Activated CD4-positive, CD25-positive, alpha-beta regulatory T cell treated with anti-CD3 and anti-CD28 coated beads, Interleukin-2, amount 50 U/mL, for 72 hours (primary cell): ENCODE results near the gene HADHA.

Source experiments
- DNase-seq: peaks from one replicate; pipeline ENCODE4 v3.0.0; 2021

HADHA gene

GRCh38 chr2:26243470-26244308 is 743 bp downstream of the HADHA start:
- no peak for DNase-seq

- DNase-seq, result no peak
Observed at GRCh38 chr2:26241928-26242436, 2.5 kb downstream of the HADHA start.

- no peak for DNase-seq
Observed at GRCh38 chr2:26238311-26238958, 6.0 kb downstream of the HADHA start.

GRCh38 chr2:26237868-26238267 is 6.6 kb downstream of the HADHA start:
- DNase-seq, result no peak

GRCh38 chr2:26235089-26235488 is 9.3 kb downstream of the HADHA start:
- no peak for DNase-seq

GRCh38 chr2:26230806-26231205 is 13.6 kb downstream of the HADHA start:
- no peak for DNase-seq

- no peak for DNase-seq
Observed at GRCh38 chr2:26229595-26229994, 14.8 kb downstream of the HADHA start.

GRCh38 chr2:26224095-26224494 is 20.3 kb downstream of the HADHA start:
- no peak for DNase-seq

- no peak for DNase-seq
Observed at GRCh38 chr2:26223018-26223417, 21.4 kb downstream of the HADHA start.

GRCh38 chr2:26217720-26218119 is 26.7 kb downstream of the HADHA start:
- no peak for DNase-seq

- DNase-seq, result no peak
Observed at GRCh38 chr2:26216587-26216986, 27.8 kb downstream of the HADHA start.

- DNase-seq, result no peak
Observed at GRCh38 chr2:26215833-26216232, 28.6 kb downstream of the HADHA start.

GRCh38 chr2:26214759-26215158 is 29.7 kb downstream of the HADHA start:
- DNase-seq, result no peak

GRCh38 chr2:26212011-26212410 is 32.4 kb downstream of the HADHA start:
- DNase-seq, result no peak

- DNase-seq, result no peak
Observed at GRCh38 chr2:26203906-26204305, 40.5 kb downstream of the HADHA start.

- DNase-seq, result no peak
Observed at GRCh38 chr2:26202981-26203490, 41.4 kb downstream of the HADHA start.

GRCh38 chr2:26197516-26197915 is 46.9 kb downstream of the HADHA start:
- DNase-seq, result no peak

GRCh38 chr2:26196683-26197418 is 47.6 kb downstream of the HADHA start:
- DNase-seq, result no peak

GRCh38 chr2:26195040-26195984 is 49.1 kb downstream of the HADHA start:
- no peak for DNase-seq

GRCh38 chr2:26193578-26194231 is 50.7 kb downstream of the HADHA start:
- DNase-seq, result no peak

GRCh38 chr2:26191316-26192159 is 52.9 kb downstream of the HADHA start:
- DNase-seq, result no peak
